Measurements from ENCODE around the gene LGR4.

DNA sequence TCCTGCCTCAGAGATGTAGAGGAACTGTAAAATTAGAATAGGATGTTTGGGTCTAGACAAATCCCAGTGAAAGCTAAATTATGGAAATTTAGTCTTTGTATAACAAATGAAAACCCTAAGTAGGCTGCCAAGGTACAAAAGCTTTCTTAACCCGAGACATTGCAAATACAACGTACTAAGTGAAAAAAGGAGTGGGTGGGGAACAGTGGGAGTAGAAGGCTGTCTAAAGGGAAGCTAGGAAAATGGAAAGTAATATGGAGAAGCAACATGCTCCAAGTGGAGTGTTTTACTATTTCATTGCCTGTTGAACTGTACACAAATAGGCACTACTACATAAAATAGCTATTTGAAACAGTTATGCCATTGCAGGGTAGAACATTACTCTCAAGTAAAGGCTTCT is 40.8 kb upstream of the LGR4 start:
- TF ChIP-seq, protein P1, sequence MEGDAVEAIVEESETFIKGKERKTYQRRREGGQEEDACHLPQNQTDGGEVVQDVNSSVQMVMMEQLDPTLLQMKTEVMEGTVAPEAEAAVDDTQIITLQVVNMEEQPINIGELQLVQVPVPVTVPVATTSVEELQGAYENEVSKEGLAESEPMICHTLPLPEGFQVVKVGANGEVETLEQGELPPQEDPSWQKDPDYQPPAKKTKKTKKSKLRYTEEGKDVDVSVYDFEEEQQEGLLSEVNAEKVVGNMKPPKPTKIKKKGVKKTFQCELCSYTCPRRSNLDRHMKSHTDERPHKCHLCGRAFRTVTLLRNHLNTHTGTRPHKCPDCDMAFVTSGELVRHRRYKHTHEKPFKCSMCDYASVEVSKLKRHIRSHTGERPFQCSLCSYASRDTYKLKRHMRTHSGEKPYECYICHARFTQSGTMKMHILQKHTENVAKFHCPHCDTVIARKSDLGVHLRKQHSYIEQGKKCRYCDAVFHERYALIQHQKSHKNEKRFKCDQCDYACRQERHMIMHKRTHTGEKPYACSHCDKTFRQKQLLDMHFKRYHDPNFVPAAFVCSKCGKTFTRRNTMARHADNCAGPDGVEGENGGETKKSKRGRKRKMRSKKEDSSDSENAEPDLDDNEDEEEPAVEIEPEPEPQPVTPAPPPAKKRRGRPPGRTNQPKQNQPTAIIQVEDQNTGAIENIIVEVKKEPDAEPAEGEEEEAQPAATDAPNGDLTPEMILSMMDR (conservative IDR thresholded peaks at IDR 0.05; ENCODE audit: low read depth, low read length) = no peak
- TF ChIP-seq POLR2A (IDR thresholded peaks at IDR 0.05; ENCODE audit: low read depth, low read length) (no peak), RCOR1 (IDR thresholded peaks at IDR 0.05; ENCODE audit: insufficient replicate concordance, low read length) (no peak), SMC3 (IDR thresholded peaks at IDR 0.05; ENCODE audit: low read depth, low read length) (no peak), BHLHE40 (IDR thresholded peaks at IDR 0.05; ENCODE audit: low read depth, low read length) (no peak), MXI1 (IDR thresholded peaks at IDR 0.05; ENCODE audit: borderline replicate concordance, low read depth, low read length) (no peak), MAFK (IDR thresholded peaks at IDR 0.05; ENCODE audit: low read depth, low read length) (no peak)
- TF ChIP-seq, protein P2, sequence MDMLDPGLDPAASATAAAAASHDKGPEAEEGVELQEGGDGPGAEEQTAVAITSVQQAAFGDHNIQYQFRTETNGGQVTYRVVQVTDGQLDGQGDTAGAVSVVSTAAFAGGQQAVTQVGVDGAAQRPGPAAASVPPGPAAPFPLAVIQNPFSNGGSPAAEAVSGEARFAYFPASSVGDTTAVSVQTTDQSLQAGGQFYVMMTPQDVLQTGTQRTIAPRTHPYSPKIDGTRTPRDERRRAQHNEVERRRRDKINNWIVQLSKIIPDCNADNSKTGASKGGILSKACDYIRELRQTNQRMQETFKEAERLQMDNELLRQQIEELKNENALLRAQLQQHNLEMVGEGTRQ (IDR thresholded peaks at IDR 0.05; ENCODE audit: low read depth, low read length) = no peak
- TF ChIP-seq, protein P3, sequence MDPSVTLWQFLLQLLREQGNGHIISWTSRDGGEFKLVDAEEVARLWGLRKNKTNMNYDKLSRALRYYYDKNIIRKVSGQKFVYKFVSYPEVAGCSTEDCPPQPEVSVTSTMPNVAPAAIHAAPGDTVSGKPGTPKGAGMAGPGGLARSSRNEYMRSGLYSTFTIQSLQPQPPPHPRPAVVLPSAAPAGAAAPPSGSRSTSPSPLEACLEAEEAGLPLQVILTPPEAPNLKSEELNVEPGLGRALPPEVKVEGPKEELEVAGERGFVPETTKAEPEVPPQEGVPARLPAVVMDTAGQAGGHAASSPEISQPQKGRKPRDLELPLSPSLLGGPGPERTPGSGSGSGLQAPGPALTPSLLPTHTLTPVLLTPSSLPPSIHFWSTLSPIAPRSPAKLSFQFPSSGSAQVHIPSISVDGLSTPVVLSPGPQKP (IDR thresholded peaks at IDR 0.05; ENCODE audit: borderline replicate concordance, low read depth, low read length) = no peak

All from IMR-90 (cell line).